K562 (cell line): Measurements from ENCODE around the gene RRAS. TPM values are rescaled to one million over a fixed set of nuclear protein-coding genes. Genes with fewer than 3 reads are reported as not detected.
A peak's percentile ranks its signal among the peaks of the same experiment; 100 is the strongest.

Experiments used
- CC2D1A ChIP-seq: fragments of 450-650 bp; IDR thresholded peaks from 2 replicates; pipeline ENCODE4 v1.6.1; 2017; ENCODE audit warnings: mild to moderate bottlenecking
- CREM ChIP-seq: IDR thresholded peaks from 2 replicates; pipeline ENCODE4 v1.6.1; 2014; ENCODE audit warnings: antibody characterized with exemption, low read depth
- EGR1 ChIP-seq: fragments of 450-650 bp; conservative IDR thresholded peaks from 2 replicates; pipeline ENCODE4 v1.6.1; 2017; ENCODE audit warnings: mild to moderate bottlenecking
- EP300 ChIP-seq: IDR thresholded peaks from 2 replicates; pipeline ENCODE4 v1.6.1; 2012; ENCODE audit warnings: low read length, improper control_type of control experiment
- ESRRA ChIP-seq: fragments of 450-650 bp; IDR thresholded peaks from 2 replicates; pipeline ENCODE4 v1.6.1; 2014; ENCODE audit warnings: low read depth, mild to moderate bottlenecking, moderate library complexity, borderline replicate concordance
- FOXA3 ChIP-seq, 2 experiments: fragments of 450-650 bp in 1 of 2; sonication (generic) in 1 of 2; formaldehyde crosslinking; IDR thresholded peaks in 1 of 2; conservative IDR thresholded peaks in 1 of 2; 2 replicates each; pipeline versions ENCODE4 v1.4.0 to v1.8.0; 2020 to 2022; ENCODE audit warnings: mild to moderate bottlenecking in 2 of 2, missing genetic modification reagents in 1 of 2
- FOXJ2 ChIP-seq: fragments of 200-800 bp; sonication (Bioruptor generic); IDR thresholded peaks from 2 replicates; pipeline ENCODE4 v1.6.1; 2016; ENCODE audit warnings: missing genetic modification characterization, missing compliant biosample characterization
- GABPA ChIP-seq: fragments of 200-800 bp; sonication (Bioruptor generic); conservative IDR thresholded peaks from 2 replicates; pipeline ENCODE4 v1.6.1; 2016; ENCODE audit warnings: low read depth, missing genetic modification characterization, missing compliant biosample characterization
- MNT ChIP-seq, 2 experiments: fragments of 450-650 bp; conservative IDR thresholded peaks; 2 replicates each; pipeline ENCODE4 v1.6.1; 2017; ENCODE audit warnings: mild to moderate bottlenecking in 2 of 2, moderate library complexity in 2 of 2
- NRF1 ChIP-seq, 2 experiments: fragments of 450-650 bp; IDR thresholded peaks in 1 of 2; conservative IDR thresholded peaks in 1 of 2; 2 replicates each; pipeline ENCODE4 v1.6.1; 2014; ENCODE audit warnings: mild to moderate bottlenecking in 2 of 2
- PCBP1 ChIP-seq: fragments of 200-400 bp; formaldehyde crosslinking; IDR thresholded peaks from 2 replicates; pipeline ENCODE4 v1.6.1; 2018; ENCODE audit warnings: mild to moderate bottlenecking, low read depth, low read length; ENCODE audit not compliant: poor library complexity, severe bottlenecking
- PHF21A ChIP-seq: fragments of 450-650 bp; IDR thresholded peaks from 2 replicates; pipeline ENCODE4 v1.6.1; 2017; ENCODE audit warnings: low read depth, borderline replicate concordance
- RHOXF2B ChIP-seq: fragments of 250-450 bp; sonication (Bioruptor Pico); conservative IDR thresholded peaks from 2 replicates; pipeline ENCODE4 v1.5.1; 2021
- SP1 ChIP-seq: sonication (generic); formaldehyde crosslinking; IDR thresholded peaks from 2 replicates; pipeline ENCODE4 v1.8.1; 2022; ENCODE audit warnings: mild to moderate bottlenecking, missing genetic modification reagents
- SPI1 ChIP-seq: IDR thresholded peaks from 2 replicates; pipeline ENCODE4 v1.6.1; 2011; ENCODE audit warnings: low read depth, low read length, control low read depth, borderline replicate concordance
- TBP ChIP-seq: optimal IDR thresholded peaks from 2 replicates; pipeline ENCODE3; 2011; ENCODE audit warnings: low read depth, low read length, improper control_type of control experiment
- ZNF318 ChIP-seq, 2 experiments: fragments of 450-650 bp; IDR thresholded peaks; 2 replicates each; pipeline ENCODE4 v1.6.1; 2016; ENCODE audit warnings: mild to moderate bottlenecking in 2 of 2, borderline replicate concordance in 1 of 2, low read depth in 1 of 2, moderate library complexity in 1 of 2
- ZNF408 ChIP-seq: fragments of 250-450 bp; sonication (Bioruptor Pico); IDR thresholded peaks from 2 replicates; pipeline ENCODE4 v1.4.0; 2020; ENCODE audit warnings: low read depth, mild to moderate bottlenecking, moderate library complexity
- ZNF778 ChIP-seq: fragments of 450-650 bp; formaldehyde crosslinking; IDR thresholded peaks from 2 replicates; pipeline ENCODE4 v1.4.0; 2020; ENCODE audit warnings: mild to moderate bottlenecking, moderate library complexity
- polyA plus RNA-seq, 8 experiments: library from polyadenylated mRNA; depleted of rRNA in 4 of 8; stranded (reverse) in 5 of 8; unstranded in 3 of 8; fragments of >200 nt; fragmentation: Nextera tagmentation in 2 of 8; fragmentation: Illumina TruSeq in 1 of 8; extraction: Ambion mirVana in 2 of 8; extraction: Trizol in 1 of 8; gene quantifications; 2 replicates each; pipeline versions ENCODE4 v1.2.1 to v1.2.3, GENCODE V29; 2011 to 2014; ENCODE audit warnings: inconsistent platforms in 1 of 8, missing spikeins in 1 of 8
- total RNA-seq, 7 experiments: library from RNA; depleted of rRNA in 6 of 7; stranded (reverse); fragments of >200 nt in 6 of 7; fragmentation: Illumina TruSeq in 2 of 7; extraction: Trizol in 2 of 7; gene quantifications; 2 replicates each; pipeline versions ENCODE4 v1.2.1 to v1.2.3, GENCODE V29; 2011 to 2021; ENCODE audit warnings: low replicate concordance in 1 of 7

Gene RRAS
- total and polyA plus RNA-seq, 9 of the 15 experiments (the other 6 are each of a cell fraction or from before 2014, with no cell fraction given): 0.70 to 17.3 (median 8.2) TPM

- TF ChIP-seq ZNF318 (IDR thresholded peaks at IDR 0.05; ENCODE audit: borderline replicate concordance in 1 of 2, low read depth in 1 of 2): peak in 1 of 2 experiments; percentile 23; a peak in 1 of 4 replicates
- no peak for TF ChIP-seq ZNF408 (CRISPR knock-in tag)
- TF ChIP-seq GABPA (tag): no peak; the same call in 1 of the 2 replicates
- TF ChIP-seq PCBP1: peak; percentile 60
- TF ChIP-seq CC2D1A: 0 out of 2 replicates have a peak, but pooled peaks have one; percentile 28
- TF ChIP-seq SPI1: no peak
- no peak for TF ChIP-seq PHF21A
- peak; percentile 66; the same call in 1 of the 2 replicates for TF ChIP-seq FOXJ2 (tag)
- no peak for TF ChIP-seq EP300
- TF ChIP-seq EGR1: peak; percentile 53
- TF ChIP-seq RHOXF2B (CRISPR knock-in tag): no peak
- TF ChIP-seq MNT (conservative IDR thresholded peaks at IDR 0.05): peak; percentile 75 to 79
- peak; percentile 63; the same call in 1 of the 2 replicates for TF ChIP-seq ESRRA
- peak; percentile 81 for TF ChIP-seq SP1 (CRISPR knock-in tag)
- peak; percentile 66 for TF ChIP-seq TBP
- TF ChIP-seq NRF1 (conservative IDR thresholded peaks at IDR 0.05 in 1 of 2, IDR thresholded peaks at IDR 0.05 in 1 of 2): peak; percentile 98
- TF ChIP-seq ZNF778: no peak
- no peak for TF ChIP-seq FOXA3 (CRISPR knock-in tag; conservative IDR thresholded peaks at IDR 0.05 in 1 of 2, IDR thresholded peaks at IDR 0.05 in 1 of 2)
- no peak; the same call in 1 of the 2 replicates for TF ChIP-seq CREM
These were observed 25.6 kb upstream of the RRAS start, which contains the start of the genes BCL2L12 and IRF3 (continued) for GRCh38 chr19:49665351-49666119.
